Measurements from ENCODE around the gene CPVL.

Gene CPVL

GRCh38 chr7:29146057-29146706 is at the start of gene CPVL:
TSS of gene CPVL (minus strand) at chr7:29146537. CDS start at chr7:29121061, 25,476 bp downstream.
- no peak for DNase-seq (ENCODE audit: low read depth in 4 of 4, low spot score in 1 of 4)

DNA sequence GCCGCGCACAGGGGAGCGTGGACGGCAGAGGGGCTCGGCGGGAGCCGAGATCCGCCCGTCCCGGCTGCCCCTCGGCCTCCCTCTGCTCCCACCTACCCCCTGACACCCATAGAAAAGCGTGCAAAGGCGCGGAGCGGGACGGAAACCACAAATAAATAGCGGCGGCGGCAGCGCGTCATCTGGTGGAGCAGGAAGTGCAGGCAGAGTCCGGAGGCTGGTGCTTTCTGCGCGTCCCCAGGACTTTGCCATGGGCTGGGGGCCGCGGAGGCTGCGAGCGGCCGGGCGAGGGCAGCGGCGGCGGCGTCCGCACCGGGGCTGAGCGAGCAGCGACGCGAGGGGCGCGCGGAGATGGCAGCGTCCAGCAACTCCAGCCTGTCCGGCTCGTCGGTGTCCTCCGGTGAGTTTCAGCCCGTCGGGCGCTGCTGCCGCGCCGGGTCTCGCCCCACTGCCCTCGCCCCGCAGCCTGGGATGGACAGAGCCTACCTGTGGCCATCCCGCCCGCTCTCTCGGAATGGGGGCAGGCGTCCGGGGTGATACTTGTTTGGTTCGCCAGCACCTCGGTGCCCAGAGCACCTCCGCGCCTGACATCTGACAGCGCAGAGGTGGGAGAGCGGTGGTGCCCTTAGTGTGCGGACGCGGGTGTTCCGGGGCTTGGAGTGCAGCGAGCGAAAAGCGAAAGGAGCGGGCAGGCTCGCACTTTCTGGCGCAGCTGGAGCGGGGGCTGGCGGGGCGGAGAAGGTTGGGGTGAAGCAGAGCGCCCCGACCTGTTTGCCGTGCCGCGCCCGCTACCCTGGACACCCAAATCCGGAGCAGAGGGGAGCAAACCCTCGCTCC is 48.5 kb upstream of the CPVL start, which contains the start of gene CHN2:
TSS of gene CHN2 (plus strand) at position 182 of the 834 bp plus-strand sequence.
- DNase-seq (ENCODE audit: low read depth in 4 of 4, low spot score in 1 of 4): no peak

GRCh38 chr7:29194206-29194593 is 47.9 kb upstream of the CPVL start:
- DNase-seq (ENCODE audit: low read depth in 4 of 4, low spot score in 1 of 4): no peak

DNA sequence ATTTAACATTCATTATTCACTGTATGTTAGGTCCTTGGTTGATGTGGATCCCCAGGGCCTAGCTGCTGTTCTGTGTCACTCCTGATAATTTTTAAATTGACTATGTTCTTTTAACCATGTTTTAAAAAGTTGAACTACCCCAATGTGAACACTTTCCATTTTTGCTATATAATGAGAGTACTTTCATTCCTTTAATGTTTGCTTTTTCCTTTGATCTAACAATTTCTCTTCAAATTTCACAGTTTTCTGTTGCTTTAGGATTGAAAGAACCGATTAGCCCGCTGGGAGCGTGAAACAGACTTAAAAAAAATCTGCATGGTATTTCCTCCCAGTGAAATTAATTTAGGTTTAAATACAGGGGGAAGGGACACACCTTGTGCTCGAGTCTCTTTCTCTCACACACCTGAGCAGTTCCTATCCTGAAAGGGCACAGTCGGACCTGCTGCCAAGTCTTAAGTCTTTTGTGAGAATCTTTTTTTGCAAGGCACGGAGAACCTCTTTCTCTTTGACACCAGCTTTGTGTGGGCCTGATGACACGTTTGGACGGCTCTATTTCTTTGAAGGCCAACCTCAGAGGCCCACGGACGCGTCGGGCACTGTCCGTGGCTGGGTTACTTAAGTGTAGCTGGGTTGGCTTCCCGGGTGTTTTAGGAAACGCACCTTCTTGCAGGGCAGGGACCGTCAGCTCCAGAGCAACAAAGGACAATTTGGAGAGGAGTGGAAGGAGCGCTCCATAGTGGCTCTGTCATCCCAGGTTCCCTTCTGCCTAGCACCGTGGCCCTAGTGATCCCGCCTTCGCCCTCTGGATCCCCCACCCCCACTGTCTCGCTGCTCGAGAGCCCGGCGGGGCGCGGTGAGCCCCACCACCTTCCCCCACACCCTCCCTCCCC is 47.2 kb upstream of the CPVL start:
- DNase-seq (ENCODE audit: low read depth in 4 of 4, low spot score in 1 of 4): no peak

- DNase-seq (ENCODE audit: low read depth in 4 of 4, low spot score in 1 of 4): no peak
Observed at GRCh38 chr7:29192811-29193210, 46.5 kb upstream of the CPVL start.

DNA sequence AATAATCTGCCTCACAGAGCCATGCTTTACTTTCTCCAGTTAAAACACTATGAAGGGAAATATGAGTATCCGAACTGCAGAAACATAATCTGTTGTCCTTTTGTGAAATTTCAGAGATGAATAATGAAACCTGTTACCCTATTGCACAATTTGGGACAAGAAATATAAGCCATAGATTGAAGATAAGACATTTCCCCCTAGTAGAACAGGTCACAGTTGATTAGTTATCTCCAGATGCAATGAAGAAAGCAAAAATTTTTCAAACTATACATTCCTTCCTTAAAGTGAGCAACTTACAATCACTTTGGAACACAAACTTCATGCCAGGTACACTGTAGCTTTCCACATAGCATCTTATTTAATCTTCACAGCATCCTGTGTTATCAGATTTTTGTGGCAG is 46.0 kb upstream of the CPVL start:
- DNase-seq (ENCODE audit: low read depth in 4 of 4, low spot score in 1 of 4): no peak

- no peak for DNase-seq (ENCODE audit: low read depth in 4 of 4, low spot score in 1 of 4)
Observed at GRCh38 chr7:29190349-29191045, 44.2 kb upstream of the CPVL start.

DNA sequence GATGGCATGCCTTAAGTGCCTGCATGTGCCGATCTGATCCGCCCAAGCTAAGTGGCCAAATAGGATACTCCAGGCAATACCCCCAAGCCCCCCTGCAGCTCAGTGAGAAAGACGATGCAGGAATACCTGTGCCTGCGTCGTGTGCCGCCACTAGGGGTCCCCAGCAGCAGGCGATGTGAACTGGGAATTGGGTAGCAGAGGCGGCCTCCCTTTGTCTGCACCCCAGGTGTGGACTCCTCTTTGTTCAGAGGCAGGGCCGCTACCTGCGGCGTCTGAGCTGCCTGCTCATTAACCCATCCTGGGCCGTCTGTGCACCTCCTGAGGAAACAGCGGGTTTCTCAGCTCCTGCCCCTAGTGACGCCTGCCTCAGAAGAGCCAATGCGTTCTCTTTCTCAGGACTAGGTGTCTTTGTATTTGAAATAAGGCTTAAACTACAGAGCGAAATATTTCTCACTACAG is 43.4 kb upstream of the CPVL start:
- peak in 2 of 4 experiments; percentile 21 to 26 for DNase-seq (ENCODE audit: low read depth in 4 of 4, low spot score in 1 of 4)

GRCh38 chr7:29185613-29186012 is 39.3 kb upstream of the CPVL start:
- DNase-seq (ENCODE audit: low read depth in 4 of 4, low spot score in 1 of 4): no peak

DNA sequence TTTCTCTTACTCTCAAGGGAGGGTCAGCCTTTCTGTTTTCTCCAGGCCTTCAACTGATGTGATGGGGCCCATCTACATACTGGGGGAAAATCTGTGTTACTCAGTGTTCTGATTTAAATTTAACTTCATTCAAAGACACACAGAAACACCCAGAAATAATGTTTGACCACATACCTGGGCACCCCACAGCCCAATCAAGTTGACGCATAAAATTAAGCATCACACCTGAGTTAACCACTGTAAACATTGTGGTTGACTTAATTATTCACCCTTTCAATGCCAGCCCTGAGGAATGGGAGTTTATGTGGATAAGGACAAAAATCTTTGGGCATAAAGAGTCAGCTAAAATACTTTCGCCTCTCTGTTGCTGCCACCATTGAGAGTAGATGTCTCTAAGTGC is 38.3 kb upstream of the CPVL start:
- no peak for DNase-seq (ENCODE audit: low read depth in 4 of 4, low spot score in 1 of 4)

DNA sequence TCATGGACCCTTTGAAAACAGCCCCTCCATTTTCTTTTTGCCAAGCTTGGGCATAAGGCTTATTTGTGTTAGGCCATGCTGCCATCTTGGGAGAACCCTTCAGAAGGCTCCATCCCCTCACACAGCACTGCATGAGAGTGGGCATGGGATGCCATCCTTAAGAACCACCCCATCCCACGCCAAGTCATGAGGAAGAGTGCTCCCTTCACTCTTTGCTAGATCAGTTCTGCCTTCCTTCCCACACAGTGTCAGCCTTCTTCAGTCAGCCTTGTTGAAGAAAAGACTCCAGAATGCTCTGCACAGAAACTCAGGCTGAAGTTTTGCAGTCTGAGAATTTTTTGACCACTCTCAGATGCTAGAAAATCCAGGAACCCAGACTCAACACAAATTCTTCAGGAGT is 32.8 kb upstream of the CPVL start:
- DNase-seq (ENCODE audit: low read depth in 4 of 4, low spot score in 1 of 4): no peak

- no peak for DNase-seq (ENCODE audit: low read depth in 4 of 4, low spot score in 1 of 4)
Observed at GRCh38 chr7:29177963-29178600, 31.7 kb upstream of the CPVL start.

DNA sequence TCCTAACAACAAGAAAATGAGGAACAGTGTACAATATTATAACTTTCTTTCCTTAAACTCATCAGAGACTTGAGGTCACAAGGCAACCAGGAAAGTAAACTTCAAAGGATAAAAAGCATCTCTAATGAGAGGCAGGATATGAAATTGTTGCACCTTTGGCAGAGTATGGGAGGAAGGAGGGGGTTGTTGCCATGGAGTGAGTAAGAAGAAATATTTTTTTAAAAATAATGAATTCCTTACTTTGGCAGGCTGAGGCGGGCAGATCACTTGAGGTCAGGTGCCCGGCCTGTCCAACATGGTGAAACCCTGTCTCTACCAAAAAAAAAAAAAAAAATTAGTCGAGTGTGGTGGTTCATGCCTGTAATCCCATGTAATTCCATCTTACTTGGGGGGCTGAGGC is 27.1 kb upstream of the CPVL start:
- DNase-seq (ENCODE audit: low read depth in 4 of 4, low spot score in 1 of 4): no peak

DNA sequence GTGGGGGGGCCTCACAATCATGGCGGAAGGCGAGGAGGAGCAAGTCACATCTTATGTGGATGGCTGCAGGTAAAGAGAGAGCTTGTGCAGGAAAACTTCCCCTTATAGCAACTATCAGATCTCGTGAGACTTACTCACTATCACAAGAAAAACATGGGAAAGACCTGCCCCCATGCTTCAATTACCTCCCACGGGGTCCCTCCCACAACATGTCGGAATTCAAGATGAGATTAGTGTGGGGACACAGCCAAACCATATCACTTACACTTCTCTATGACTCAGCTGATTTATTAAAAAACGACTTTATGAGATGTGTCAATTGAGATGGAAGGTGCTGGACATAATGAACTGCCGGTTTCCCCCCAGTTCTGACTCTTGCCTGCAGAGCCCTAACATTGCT is 24.4 kb upstream of the CPVL start:
- no peak for DNase-seq (ENCODE audit: low read depth in 4 of 4, low spot score in 1 of 4)

- no peak for DNase-seq (ENCODE audit: low read depth in 4 of 4, low spot score in 1 of 4)
Observed at GRCh38 chr7:29167721-29168120, 21.4 kb upstream of the CPVL start.

- no peak for DNase-seq (ENCODE audit: low read depth in 4 of 4, low spot score in 1 of 4)
Observed at GRCh38 chr7:29163854-29164253, 17.5 kb upstream of the CPVL start.

GRCh38 chr7:29162577-29162976 is 16.2 kb upstream of the CPVL start:
- DNase-seq (ENCODE audit: low read depth in 4 of 4, low spot score in 1 of 4): no peak

- no peak for DNase-seq (ENCODE audit: low read depth in 4 of 4, low spot score in 1 of 4)
Observed at GRCh38 chr7:29161231-29161630, 14.9 kb upstream of the CPVL start.

DNA sequence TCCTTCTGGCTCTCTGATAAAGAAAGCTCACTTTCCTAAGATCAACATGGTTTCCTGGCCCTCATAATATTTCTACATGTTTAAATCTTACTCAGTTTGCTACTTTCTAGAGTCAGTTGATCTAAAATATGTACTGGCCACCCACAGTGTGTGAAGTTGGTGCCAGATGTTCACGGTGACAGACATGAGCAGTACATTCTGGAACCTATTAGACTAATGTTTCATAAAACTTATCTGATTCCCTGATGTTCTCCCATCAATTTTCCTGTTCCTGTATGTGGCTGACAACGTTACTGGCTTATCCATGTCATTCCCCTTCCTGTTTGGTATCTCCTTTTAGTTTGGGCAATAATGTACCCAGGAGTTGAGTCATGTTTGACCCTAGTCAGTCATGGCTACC is 13.7 kb upstream of the CPVL start:
- no peak for DNase-seq (ENCODE audit: low read depth in 4 of 4, low spot score in 1 of 4)

- no peak for DNase-seq (ENCODE audit: low read depth in 4 of 4, low spot score in 1 of 4)
Observed at GRCh38 chr7:29158795-29159423, 12.6 kb upstream of the CPVL start.

All from stimulated activated CD4-positive, alpha-beta T cell treated with anti-CD3 and anti-CD28 coated beads, Interleukin-1b, Interleukin-23, amount 100 ng/mL, for 24 hours (primary cell).